IPS-18c (cell line): ENCODE measurements around the gene NPAS2.

Experiments used
- H3K4me3 ChIP-seq: 2 replicates; pipeline ENCODE4 v1.7.0; 2013; ENCODE audit warnings: low read depth, mild to moderate bottlenecking, low read length, moderate library complexity; ENCODE audit not compliant: insufficient read depth
- H3K9me3 ChIP-seq: one replicate; pipeline ENCODE4 v1.6.1; 2013; ENCODE audit warnings: mild to moderate bottlenecking, low read length, moderate library complexity; ENCODE audit not compliant: control insufficient read depth, insufficient read depth

NPAS2 gene

GRCh38 chr2:100814043-100814442 is 5.9 kb upstream of the NPAS2 start:
- Histone ChIP-seq H3K4me3 (no peak overlapping the region), H3K9me3 (no peaks in the 10 kb centered on the region)

GRCh38 chr2:100814453-100814852 is 5.5 kb upstream of the NPAS2 start:
- Histone ChIP-seq H3K9me3 (no peaks in the 10 kb centered on the region), H3K4me3 (no peak overlapping the region)

GRCh38 chr2:100817388-100817985 is 2.5 kb upstream of the NPAS2 start:
- H3K9me3 ChIP-seq = no peaks in the 10 kb centered on the region
- H3K4me3 ChIP-seq = no peak overlapping the region

GRCh38 chr2:100818003-100818605 is 1.8 kb upstream of the NPAS2 start:
- peak overlapping the region; percentile 52; the same call in 1 of the 2 replicates for H3K4me3 ChIP-seq
- H3K9me3 ChIP-seq = no peaks in the 10 kb centered on the region

DNA sequence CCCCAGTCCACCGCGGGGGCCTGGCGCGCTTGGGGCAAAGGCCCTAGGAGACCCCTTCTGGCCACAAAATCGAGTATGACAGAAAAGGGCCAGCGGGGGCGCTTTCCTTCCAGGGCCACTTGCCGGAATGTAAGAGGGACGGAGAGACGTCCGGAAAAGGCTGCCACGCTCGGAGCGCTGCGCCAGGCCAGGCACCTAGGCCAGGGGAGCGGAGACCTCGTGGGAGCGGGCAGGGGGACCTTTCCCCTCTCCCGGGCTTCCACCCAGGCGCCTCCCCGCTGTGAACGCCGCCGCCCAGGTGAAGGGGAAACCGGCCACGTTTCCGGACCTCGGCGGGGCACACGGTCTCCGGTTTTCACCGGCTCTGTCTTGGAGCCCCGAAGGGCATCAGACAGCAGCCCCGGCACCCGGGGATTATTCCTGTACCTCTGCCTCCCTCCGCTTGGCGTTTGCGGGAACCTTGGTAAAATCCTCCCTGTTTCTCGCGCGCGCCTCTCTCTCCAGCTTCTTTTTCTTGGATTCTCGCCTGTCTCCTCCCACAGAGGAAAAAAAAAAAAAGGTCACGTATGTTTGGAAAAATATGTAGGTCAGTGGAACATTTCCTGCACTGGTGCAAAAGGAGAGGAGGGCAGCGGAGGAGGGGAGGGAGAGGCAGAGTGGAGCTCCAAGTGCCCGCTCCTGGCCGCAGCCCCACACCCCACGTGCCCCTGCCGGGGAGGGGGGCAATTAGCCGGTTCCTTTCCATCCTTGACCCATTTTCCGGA is 1.2 kb upstream of the NPAS2 start:
- no peaks in the 10 kb centered on the region for H3K9me3 ChIP-seq
- H3K4me3 ChIP-seq = peak overlapping the region; percentile 52

DNA sequence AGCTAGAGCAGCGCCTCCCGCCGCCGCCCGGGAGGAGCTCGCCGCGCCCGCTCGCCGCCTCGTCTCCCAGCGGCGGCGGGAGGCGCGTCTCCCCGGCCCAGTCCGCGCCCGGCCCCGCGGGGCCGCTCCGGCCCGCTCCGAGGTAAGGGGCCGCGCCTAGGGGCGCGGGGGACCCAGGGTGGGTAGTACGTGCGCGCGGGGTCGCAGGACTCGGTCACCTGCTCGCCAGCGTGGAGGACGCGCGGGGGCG is 259 bp downstream of the NPAS2 start:
- peak overlapping the region; percentile 66 for H3K4me3 ChIP-seq
- no peaks in the 10 kb centered on the region for H3K9me3 ChIP-seq

- peak overlapping the region; percentile 66 for H3K4me3 ChIP-seq
- no peaks in the 10 kb centered on the region for H3K9me3 ChIP-seq
These were observed 750 bp downstream of the NPAS2 start for GRCh38 chr2:100820523-100821254.

- peak overlapping the region; percentile 66 for H3K4me3 ChIP-seq
- no peaks in the 10 kb centered on the region for H3K9me3 ChIP-seq
These were observed 1.4 kb downstream of the NPAS2 start for GRCh38 chr2:100821255-100821910.

GRCh38 chr2:100821911-100822265 is 1.9 kb downstream of the NPAS2 start:
- Histone ChIP-seq H3K4me3 (no peak overlapping the region), H3K9me3 (no peaks in the 10 kb centered on the region)

GRCh38 chr2:100822587-100823248 is 2.8 kb downstream of the NPAS2 start:
- H3K4me3 ChIP-seq = no peak overlapping the region

DNA sequence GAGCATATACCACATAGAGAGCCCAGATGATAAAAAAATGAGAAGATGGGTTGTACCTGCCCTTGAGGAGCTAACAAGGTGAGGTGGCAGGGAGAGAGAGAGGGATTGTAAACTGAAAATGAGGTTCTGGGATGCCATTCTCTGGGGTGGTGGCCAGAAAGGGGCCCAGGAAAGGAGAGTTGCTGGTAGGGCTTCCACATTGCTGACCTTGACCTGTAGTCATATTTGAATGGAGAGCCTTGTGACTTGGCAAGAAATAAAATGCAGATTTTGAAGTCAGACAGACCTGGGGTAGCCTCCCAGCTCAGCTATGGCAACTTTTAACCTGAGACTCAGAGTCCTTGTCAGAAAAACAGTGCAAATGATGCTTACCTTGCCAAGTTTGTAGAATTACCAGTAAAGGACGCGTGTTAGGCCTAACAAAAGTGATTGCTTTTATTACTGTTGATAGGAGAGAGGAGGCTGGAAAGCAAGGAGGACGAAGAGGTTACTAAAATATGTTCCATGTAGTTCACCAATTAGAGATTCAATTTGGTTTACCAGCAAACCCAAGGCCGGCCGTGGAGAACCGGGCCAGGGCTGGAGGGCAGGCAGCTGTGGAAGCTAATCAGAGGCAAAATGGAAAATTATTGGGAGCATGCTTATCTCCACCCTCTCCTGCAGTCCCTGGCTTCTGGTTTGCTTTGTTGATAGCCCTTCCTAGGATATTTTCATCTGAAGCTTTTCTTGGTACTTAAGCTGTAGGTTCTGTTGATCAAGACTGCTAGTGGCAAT is 3.9 kb downstream of the NPAS2 start:
- no peak overlapping the region for H3K4me3 ChIP-seq
- H3K9me3 ChIP-seq = no peaks in the 10 kb centered on the region

More at GRCh38 chr2:100822587-100823248, 2.8 kb downstream of the NPAS2 start:
- no peaks in the 10 kb centered on the region for H3K9me3 ChIP-seq

GRCh38 chr2:100824842-100825241 is 4.9 kb downstream of the NPAS2 start:
- Histone ChIP-seq H3K4me3 (no peak overlapping the region), H3K9me3 (no peaks in the 10 kb centered on the region)

GRCh38 chr2:100826494-100826893 is 6.6 kb downstream of the NPAS2 start:
- H3K4me3 ChIP-seq = no peak overlapping the region
- H3K9me3 ChIP-seq = no peaks in the 10 kb centered on the region

GRCh38 chr2:100831158-100831750 is 11.3 kb downstream of the NPAS2 start:
- no peak overlapping the region for H3K4me3 ChIP-seq
- H3K9me3 ChIP-seq = no peaks in the 10 kb centered on the region

- Histone ChIP-seq H3K9me3 (no peaks in the 10 kb centered on the region), H3K4me3 (no peak overlapping the region)
These were observed 11.9 kb downstream of the NPAS2 start for GRCh38 chr2:100831831-100832230.

DNA sequence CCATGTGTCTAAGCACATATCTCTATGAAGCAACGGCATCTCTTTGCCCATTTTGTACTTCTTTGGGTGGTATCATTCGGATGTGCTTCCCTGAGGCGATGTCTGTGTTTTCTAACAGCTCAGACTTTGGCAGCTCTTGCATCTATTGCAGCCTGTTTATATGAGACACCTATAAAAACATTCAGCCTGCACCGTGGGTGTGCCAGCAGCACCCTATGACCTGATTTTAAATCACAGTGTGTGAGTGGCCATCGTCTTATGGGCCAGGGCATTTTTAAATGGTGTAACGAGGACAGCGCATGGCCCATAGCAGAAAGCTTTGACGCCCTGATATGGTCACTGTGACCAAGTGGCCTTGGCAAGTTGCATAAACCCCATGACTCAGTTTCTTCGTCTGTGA is 12.9 kb downstream of the NPAS2 start:
- H3K9me3 ChIP-seq = no peaks in the 10 kb centered on the region
- no peak overlapping the region for H3K4me3 ChIP-seq
